ENCODE results near the gene ATP9B. TPM values are rescaled to one million over a fixed set of nuclear protein-coding genes. Genes with fewer than 3 reads are reported as not detected.

ATP9B gene
- total RNA-seq, 1 experiment from 2014 or later, result 15.6 TPM

DNA sequence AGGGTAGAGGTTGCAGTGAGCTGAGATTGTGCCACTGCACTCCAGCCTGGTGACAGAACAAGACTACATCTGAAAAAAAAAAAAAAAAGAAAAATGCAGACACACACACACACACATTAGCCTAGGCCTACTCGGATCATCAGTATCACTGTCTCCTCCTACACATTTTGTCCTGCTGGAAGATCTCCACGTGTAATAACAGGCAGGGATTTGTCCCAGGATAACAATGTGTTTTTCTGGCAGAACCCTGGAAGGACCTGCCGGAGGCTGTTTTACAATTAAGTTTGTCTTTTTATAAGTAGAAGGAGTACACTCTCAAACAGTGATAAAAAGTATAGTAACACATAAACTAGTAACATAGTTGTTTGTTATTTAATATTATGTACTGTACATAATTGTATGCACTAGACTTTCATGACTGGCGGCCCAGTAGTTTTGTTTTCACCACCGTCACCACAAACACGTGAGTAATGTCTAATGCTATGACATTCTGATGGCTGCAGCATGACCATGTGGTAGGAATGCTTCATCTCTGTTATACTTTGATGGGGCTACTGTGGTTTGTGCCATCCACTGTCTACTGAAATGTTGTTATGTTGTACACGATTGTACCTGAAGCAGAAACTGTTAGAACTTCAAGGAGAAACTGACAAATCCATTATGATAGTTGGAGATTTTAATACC is 130.6 kb downstream of the ATP9B start:
- no peak for DNase-seq
- TF ChIP-seq, protein P1, sequence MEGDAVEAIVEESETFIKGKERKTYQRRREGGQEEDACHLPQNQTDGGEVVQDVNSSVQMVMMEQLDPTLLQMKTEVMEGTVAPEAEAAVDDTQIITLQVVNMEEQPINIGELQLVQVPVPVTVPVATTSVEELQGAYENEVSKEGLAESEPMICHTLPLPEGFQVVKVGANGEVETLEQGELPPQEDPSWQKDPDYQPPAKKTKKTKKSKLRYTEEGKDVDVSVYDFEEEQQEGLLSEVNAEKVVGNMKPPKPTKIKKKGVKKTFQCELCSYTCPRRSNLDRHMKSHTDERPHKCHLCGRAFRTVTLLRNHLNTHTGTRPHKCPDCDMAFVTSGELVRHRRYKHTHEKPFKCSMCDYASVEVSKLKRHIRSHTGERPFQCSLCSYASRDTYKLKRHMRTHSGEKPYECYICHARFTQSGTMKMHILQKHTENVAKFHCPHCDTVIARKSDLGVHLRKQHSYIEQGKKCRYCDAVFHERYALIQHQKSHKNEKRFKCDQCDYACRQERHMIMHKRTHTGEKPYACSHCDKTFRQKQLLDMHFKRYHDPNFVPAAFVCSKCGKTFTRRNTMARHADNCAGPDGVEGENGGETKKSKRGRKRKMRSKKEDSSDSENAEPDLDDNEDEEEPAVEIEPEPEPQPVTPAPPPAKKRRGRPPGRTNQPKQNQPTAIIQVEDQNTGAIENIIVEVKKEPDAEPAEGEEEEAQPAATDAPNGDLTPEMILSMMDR (conservative IDR thresholded peaks at IDR 0.05; ENCODE audit: low read depth, low read length), result no peak
- TF ChIP-seq EZH2phosphoT487 (IDR thresholded peaks at IDR 0.05; ENCODE audit: borderline replicate concordance, low read length) (no peak), EZH2 (IDR thresholded peaks at IDR 0.05; ENCODE audit: low read length, unreplicated experiment) (no peak)
- Histone ChIP-seq H2AFZ (ENCODE audit: low read length) (no peak overlapping the region), H3K4me2 (ENCODE audit: low read length) (no peak overlapping the region), H3K9me3 (ENCODE audit: low read length) (no peaks in the 10 kb centered on the region), H3K4me3 (ENCODE audit: low read length) (no peak overlapping the region), H3K9ac (ENCODE audit: low read length) (no peak overlapping the region), H3K27me3 (ENCODE audit: low read length) (no peaks in the 10 kb centered on the region), H3K36me3 (ENCODE audit: low read depth, low read length) (no peaks in the 10 kb centered on the region), H3F3A (ENCODE audit: low read length, unreplicated experiment) (peaks cover 14% of the 10 kb centered on the region), H4K20me1 (ENCODE audit: low read length) (peaks cover 4% of the 10 kb centered on the region; the same call in 1 of the 2 replicates), H3K9me2 (replicated peaks; ENCODE audit: low read length) (no peaks in the 10 kb centered on the region), H3K79me2 (ENCODE audit: low read length) (no peaks in the 10 kb centered on the region), H3K27ac (ENCODE audit: low read length) (no peak overlapping the region), H3K4me1 (ENCODE audit: insufficient read depth, low read length) (peaks cover 20% of the 10 kb centered on the region)
- BruUV-seq (replicated peaks), result no TSS peak
- ChIA-PET POLR2A (ENCODE audit: unreplicated experiment) (no interaction called here), CTCF (no interaction called here)
- ATAC-seq, result no peak
- intact Hi-C loops (cut with micrococcal nuclease), result no loop called here

DNA sequence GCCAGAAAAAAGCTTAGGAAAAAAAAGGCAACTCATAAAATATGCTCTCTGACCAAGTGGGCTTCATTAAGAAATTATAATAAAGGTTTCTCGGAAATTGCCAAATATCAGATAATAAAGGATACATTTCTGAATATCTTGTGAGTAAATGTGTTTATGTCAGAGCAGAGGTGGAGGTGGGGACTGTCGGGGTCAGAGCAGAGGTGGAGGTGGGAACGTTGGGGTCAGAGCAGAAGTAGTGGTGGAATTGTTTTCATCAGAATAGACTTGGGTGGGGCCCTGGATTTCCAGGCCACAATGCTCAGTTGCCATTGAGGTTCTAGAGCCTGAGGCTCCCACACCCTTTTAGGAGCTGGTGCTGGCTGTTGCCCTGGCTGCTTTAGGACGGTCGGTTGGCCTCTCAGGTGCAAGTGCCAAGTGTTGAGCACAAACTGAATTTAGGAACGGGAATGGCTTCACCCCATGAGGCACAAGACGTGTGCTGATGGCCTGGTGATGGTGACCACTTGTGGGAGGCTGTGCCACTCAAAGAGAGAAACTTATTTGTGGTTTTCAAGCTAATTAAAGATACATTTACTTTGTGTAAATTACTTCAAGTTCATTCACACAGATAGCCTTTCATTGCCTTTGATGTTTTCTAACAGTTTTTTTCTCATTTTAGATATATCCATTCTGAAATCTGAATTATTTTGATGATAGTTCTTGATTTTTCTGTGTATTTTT is 131.5 kb downstream of the ATP9B start:
- ATAC-seq, result no peak
- Histone ChIP-seq H3K4me3 (ENCODE audit: low read length) (no peak overlapping the region), H2AFZ (ENCODE audit: low read length) (no peak overlapping the region), H3K36me3 (ENCODE audit: low read depth, low read length) (no peaks in the 10 kb centered on the region), H3K27ac (ENCODE audit: low read length) (no peak overlapping the region), H3K9me3 (ENCODE audit: low read length) (no peaks in the 10 kb centered on the region), H3K4me2 (ENCODE audit: low read length) (no peak overlapping the region), H3K27me3 (ENCODE audit: low read length) (no peaks in the 10 kb centered on the region), H3K9ac (ENCODE audit: low read length) (no peak overlapping the region), H3K79me2 (ENCODE audit: low read length) (no peaks in the 10 kb centered on the region), H3K4me1 (ENCODE audit: insufficient read depth, low read length) (peaks cover 20% of the 10 kb centered on the region), H3K9me2 (replicated peaks; ENCODE audit: low read length) (no peaks in the 10 kb centered on the region), H3F3A (ENCODE audit: low read length, unreplicated experiment) (peaks cover 14% of the 10 kb centered on the region), H4K20me1 (ENCODE audit: low read length) (peaks cover 4% of the 10 kb centered on the region; the same call in 1 of the 2 replicates)
- ChIA-PET POLR2A (ENCODE audit: unreplicated experiment) (no interaction called here), CTCF (no interaction called here)
- intact Hi-C loops (cut with micrococcal nuclease), result no loop called here
- no peak for TF ChIP-seq EZH2 (IDR thresholded peaks at IDR 0.05; ENCODE audit: low read length, unreplicated experiment)
- TF ChIP-seq EZH2phosphoT487 (IDR thresholded peaks at IDR 0.05; ENCODE audit: borderline replicate concordance, low read length), result no peak
- TF ChIP-seq, protein P1 (conservative IDR thresholded peaks at IDR 0.05; ENCODE audit: low read depth, low read length), result no peak
- BruUV-seq (replicated peaks), result no TSS peak
- peak; percentile 14 for DNase-seq

Data from PC-3 (cell line).